ENCODE measurements around the gene HNF1B.

DNA sequence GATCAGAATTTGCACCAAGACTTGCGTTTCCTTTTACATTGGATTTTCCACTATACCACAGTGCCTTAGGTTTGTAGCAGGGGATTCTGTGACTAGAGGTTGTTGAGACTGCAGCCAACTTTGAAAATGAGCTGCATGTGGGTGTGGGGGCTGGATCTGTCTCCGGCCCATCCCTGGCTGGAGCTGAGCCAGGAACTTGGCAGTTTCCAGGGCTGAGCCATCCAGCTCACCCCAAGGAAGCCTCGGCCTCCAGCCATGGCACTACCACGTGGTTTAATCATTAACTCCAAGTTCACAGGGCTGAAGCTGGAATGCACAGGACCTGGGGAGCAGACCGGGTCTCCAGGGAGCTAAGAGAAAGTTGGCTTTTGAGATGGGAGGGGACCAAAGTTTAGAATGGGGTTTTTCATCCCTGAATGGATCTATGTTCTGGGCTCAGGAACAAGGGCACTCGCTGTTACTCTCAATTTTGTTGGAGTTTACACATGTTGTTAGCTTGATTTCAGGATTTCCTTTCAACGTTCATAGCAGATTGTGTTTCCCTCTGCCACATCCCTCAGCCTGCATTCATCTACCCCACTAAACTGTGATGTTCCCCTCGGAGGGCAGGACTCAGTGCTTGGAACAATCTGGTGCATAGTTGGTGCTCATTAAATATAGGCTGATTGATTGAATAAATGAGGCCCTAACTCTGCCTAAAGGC, 42.3 kb upstream of the HNF1B start:
- no peak for TF ChIP-seq ZFP30 (CRISPR knock-in tag; IDR thresholded peaks at IDR 0.05)
- no peak for TF ChIP-seq TOX (CRISPR knock-in tag; IDR thresholded peaks at IDR 0.05; ENCODE audit: borderline replicate concordance)
- TF ChIP-seq, protein P1, sequence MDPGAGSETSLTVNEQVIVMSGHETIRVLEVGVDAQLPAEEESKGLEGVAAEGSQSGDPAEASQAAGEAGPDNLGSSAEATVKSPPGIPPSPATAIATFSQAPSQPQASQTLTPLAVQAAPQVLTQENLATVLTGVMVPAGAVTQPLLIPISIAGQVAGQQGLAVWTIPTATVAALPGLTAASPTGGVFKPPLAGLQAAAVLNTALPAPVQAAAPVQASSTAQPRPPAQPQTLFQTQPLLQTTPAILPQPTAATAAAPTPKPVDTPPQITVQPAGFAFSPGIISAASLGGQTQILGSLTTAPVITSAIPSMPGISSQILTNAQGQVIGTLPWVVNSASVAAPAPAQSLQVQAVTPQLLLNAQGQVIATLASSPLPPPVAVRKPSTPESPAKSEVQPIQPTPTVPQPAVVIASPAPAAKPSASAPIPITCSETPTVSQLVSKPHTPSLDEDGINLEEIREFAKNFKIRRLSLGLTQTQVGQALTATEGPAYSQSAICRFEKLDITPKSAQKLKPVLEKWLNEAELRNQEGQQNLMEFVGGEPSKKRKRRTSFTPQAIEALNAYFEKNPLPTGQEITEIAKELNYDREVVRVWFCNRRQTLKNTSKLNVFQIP (CRISPR knock-in tag; IDR thresholded peaks at IDR 0.05; ENCODE audit: borderline replicate concordance, low read depth) = no peak
- TF ChIP-seq ZC3H10 (CRISPR knock-in tag; IDR thresholded peaks at IDR 0.05) = no peak
- no peak for TF ChIP-seq PATZ1 (CRISPR knock-in tag; IDR thresholded peaks at IDR 0.05; ENCODE audit: borderline replicate concordance)
- no peak for TF ChIP-seq ARNTL (CRISPR knock-in tag; IDR thresholded peaks at IDR 0.05; ENCODE audit: borderline replicate concordance, low read depth)
- TF ChIP-seq CSRNP3 (CRISPR knock-in tag; IDR thresholded peaks at IDR 0.05) = no peak
- TF ChIP-seq ISL1 (CRISPR knock-in tag; IDR thresholded peaks at IDR 0.05) = no peak
- TF ChIP-seq PPARA (CRISPR knock-in tag; IDR thresholded peaks at IDR 0.05; ENCODE audit: borderline replicate concordance) = no peak
- TF ChIP-seq ZFP3 (CRISPR knock-in tag; IDR thresholded peaks at IDR 0.05) = no peak

All from SK-N-SH treated with all-trans-retinoic acid at 6 μM for 48 hours (cell line).